Activated CD8-positive, alpha-beta memory T cell treated with anti-CD3 and anti-CD28 coated beads, Interleukin-2, amount 50 U/mL, for 48 hours (primary cell): ENCODE measurements around the gene ACSM6.

Experiments
- DNase-seq: peaks from one replicate; pipeline ENCODE4 v3.0.0-alpha.2; 2020

Gene ACSM6

GRCh38 chr10:95246582-95247051 lies 52.6 kb downstream of the ACSM6 start:
- DNase-seq: peak; percentile 86

GRCh38 chr10:95247200-95247880 lies 53.3 kb downstream of the ACSM6 start:
- no peak for DNase-seq

- DNase-seq: no peak
Measured at GRCh38 chr10:95247881-95248583, 54.0 kb downstream of the ACSM6 start.

GRCh38 chr10:95248989-95249388 lies 55.0 kb downstream of the ACSM6 start:
- DNase-seq: no peak

GRCh38 chr10:95249467-95249866 lies 55.4 kb downstream of the ACSM6 start:
- DNase-seq: no peak

GRCh38 chr10:95250856-95251255 lies 56.8 kb downstream of the ACSM6 start:
- DNase-seq: no peak

GRCh38 chr10:95253007-95253406 lies 59.0 kb downstream of the ACSM6 start:
- DNase-seq: no peak

- DNase-seq: no peak
Measured at GRCh38 chr10:95253686-95254085, 59.6 kb downstream of the ACSM6 start.

- no peak for DNase-seq
Measured at GRCh38 chr10:95254629-95255028, 60.6 kb downstream of the ACSM6 start.

GRCh38 chr10:95256268-95256667 lies 62.2 kb downstream of the ACSM6 start:
- no peak for DNase-seq

GRCh38 chr10:95257849-95258248 lies 63.8 kb downstream of the ACSM6 start:
- no peak for DNase-seq

GRCh38 chr10:95260397-95260881 lies 66.4 kb downstream of the ACSM6 start:
- DNase-seq: no peak

GRCh38 chr10:95260909-95261552 lies 67.0 kb downstream of the ACSM6 start:
- DNase-seq: no peak

- no peak for DNase-seq
Measured at GRCh38 chr10:95261926-95262325, 67.9 kb downstream of the ACSM6 start.

GRCh38 chr10:95262763-95263518 lies 68.9 kb downstream of the ACSM6 start:
- DNase-seq: no peak

- no peak for DNase-seq
Measured at GRCh38 chr10:95263864-95264226, 69.8 kb downstream of the ACSM6 start.

GRCh38 chr10:95264227-95265051 lies 70.4 kb downstream of the ACSM6 start:
- DNase-seq: no peak

- DNase-seq: no peak
Measured at GRCh38 chr10:95265572-95265971, 71.5 kb downstream of the ACSM6 start.

- no peak for DNase-seq
Measured at GRCh38 chr10:95266674-95267095, 72.6 kb downstream of the ACSM6 start.

- no peak for DNase-seq
Measured at GRCh38 chr10:95267251-95267650, 73.2 kb downstream of the ACSM6 start.

GRCh38 chr10:95268438-95268837 lies 74.4 kb downstream of the ACSM6 start:
- no peak for DNase-seq
